HepG2 (cell line): ENCODE results near the gene TSPAN15.

Source experiments
- ARID2 ChIP-seq: sonication (generic); formaldehyde crosslinking; IDR thresholded peaks from 2 replicates; pipeline ENCODE4 v1.8.1; 2022; ENCODE audit warnings: mild to moderate bottlenecking, missing genetic modification reagents, borderline replicate concordance
- JUN ChIP-seq: sonication (generic); formaldehyde crosslinking; IDR thresholded peaks from 2 replicates; pipeline ENCODE4 v1.4.0; 2020; ENCODE audit warnings: mild to moderate bottlenecking, missing genetic modification reagents

- TF ChIP-seq ARID2 (CRISPR knock-in tag) = no peak
- TF ChIP-seq JUN = no peak
Measured at GRCh38 chr10:69439813-69440506, 11.3 kb upstream of the TSPAN15 start.
